HepG2 (cell line): ENCODE data around the gene SUPT4H1. TPM values are rescaled to one million over a fixed set of nuclear protein-coding genes. Genes with fewer than 3 reads are reported as not detected.

Experiments used
- ATAC-seq: fragments of 200-7000 bp; cut with Tn5 transposase; 3 replicates; pipeline ENCODE4 v1.9.1; 2020; ENCODE audit warnings: mild to moderate bottlenecking, moderate library complexity
- BruUV-seq: library from RNA; stranded (reverse); fragments of 400-500 nt; replicated peaks from 2 replicates; lab custom pipeline; 2021; lab: Mats Ljungman, UMichigan
- CTCF ChIA-PET: fragments of 300-600 bp; formaldehyde crosslinking; extraction: SDS; loops from one replicate; lab custom pipeline; 2021; ENCODE audit warnings: low total read pairs, inconsistent platforms, low intra/inter-chr PET ratio; lab: Yijun Ruan, JAX
- POLR2A ChIA-PET: fragments of 350-600 bp; sonication (Branson Sonifier 250); formaldehyde crosslinking; loops from one replicate; lab custom pipeline; 2020; ENCODE audit warnings: antibody characterized with exemption, inconsistent platforms; lab: Yijun Ruan, JAX
- DNase-seq: peaks from one replicate; pipeline ENCODE4 v3.0.0-alpha.2; 2015; ENCODE audit warnings: low spot score
- FAIRE-seq: peaks from 3 replicates; lab custom pipeline; 2011; peaks lifted over from hg19 to GRCh38; lab: Jason Lieb, UNC
- H2AFZ ChIP-seq: one replicate; pipeline ENCODE4 v1.6.1; 2011; ENCODE audit warnings: low read length, inconsistent platforms
- H3K27ac ChIP-seq: fragments of 300-600 bp; 3 replicates; pipeline ENCODE4 v1.8.0; 2011; ENCODE audit warnings: mixed run types, mild to moderate bottlenecking, mixed read lengths, low read length, inconsistent platforms; ENCODE audit not compliant: insufficient read depth; ENCODE audit errors: extremely low read length
- H3K27me3 ChIP-seq, 2 experiments: fragments of 200-600 bp in 1 of 2; 2 replicates in 1 of 2; 3 replicates in 1 of 2; pipeline versions ENCODE4 v1.6.0 to v1.8.0; 2011; ENCODE audit warnings: low read length in 2 of 2, mild to moderate bottlenecking in 2 of 2, moderate library complexity in 2 of 2, inconsistent platforms in 1 of 2; ENCODE audit not compliant: insufficient read depth in 2 of 2, control insufficient read depth in 1 of 2
- H3K36me3 ChIP-seq, 2 experiments: fragments of 200-600 bp in 1 of 2; replicated peaks in 1 of 2; 2 replicates in 1 of 2; 3 replicates in 1 of 2; pipeline versions ENCODE4 v1.5.1 to v1.8.0; 2011; ENCODE audit warnings: low read length in 2 of 2, inconsistent platforms in 1 of 2; ENCODE audit not compliant: insufficient read depth in 2 of 2, control insufficient read depth in 1 of 2
- H3K4me1 ChIP-seq: 2 replicates; pipeline ENCODE4 v1.5.1; 2012; ENCODE audit warnings: low read length, inconsistent platforms; ENCODE audit not compliant: insufficient read depth
- H3K4me2 ChIP-seq: 2 replicates; pipeline ENCODE4 v1.6.0; 2011; ENCODE audit warnings: low read depth, low read length, inconsistent platforms
- H3K4me3 ChIP-seq, 3 experiments: fragments of 200-600 bp in 1 of 3; sonication (generic), shearing (Covaris generic) in 1 of 3; replicated peaks in 1 of 3; 2 replicates each; pipeline ENCODE4 v1.5.1; 2011 to 2016; ENCODE audit warnings: low read length in 3 of 3, inconsistent platforms in 2 of 3, low read depth in 2 of 3, mild to moderate bottlenecking in 2 of 3, control low read depth in 1 of 3, mixed read lengths in 1 of 3; ENCODE audit not compliant: insufficient read depth in 1 of 3
- H3K79me2 ChIP-seq: one replicate; pipeline ENCODE4 v1.6.1; 2011; ENCODE audit warnings: low read length, inconsistent platforms; ENCODE audit not compliant: insufficient read depth
- H3K9ac ChIP-seq: 2 replicates; pipeline ENCODE4 v1.6.0; 2011; ENCODE audit warnings: mild to moderate bottlenecking, low read depth, low read length, inconsistent platforms; ENCODE audit not compliant: insufficient read depth
- H3K9me3 ChIP-seq: 2 replicates; pipeline ENCODE4 v1.5.1; 2012; ENCODE audit warnings: mild to moderate bottlenecking, low read length
- H4K20me1 ChIP-seq: 2 replicates; pipeline ENCODE4 v1.6.0; 2011; ENCODE audit warnings: inconsistent platforms, mild to moderate bottlenecking, low read length, moderate library complexity; ENCODE audit not compliant: insufficient read depth
- ARNTL ChIP-seq: sonication (generic); formaldehyde crosslinking; IDR thresholded peaks from 2 replicates; pipeline ENCODE4 v1.4.0; 2020; ENCODE audit warnings: mild to moderate bottlenecking, missing genetic modification reagents
- FOXO1 ChIP-seq: sonication (generic); formaldehyde crosslinking; IDR thresholded peaks from 2 replicates; pipeline ENCODE4 v1.4.0; 2020; ENCODE audit warnings: missing genetic modification reagents
- JDP2 ChIP-seq: sonication (generic); formaldehyde crosslinking; IDR thresholded peaks from 2 replicates; pipeline ENCODE4 v1.8.1; 2022; ENCODE audit warnings: missing genetic modification reagents, borderline replicate concordance
- KMT2B ChIP-seq: IDR thresholded peaks from 2 replicates; pipeline ENCODE4 v1.6.1; 2016; ENCODE audit warnings: missing genetic modification reagents, missing compliant biosample characterization
- LCORL ChIP-seq, 2 experiments: fragments of 450-650 bp in 1 of 2; sonication (generic) in 1 of 2; formaldehyde crosslinking in 1 of 2; IDR thresholded peaks; 2 replicates each; pipeline versions ENCODE4 v1.5.0 to v1.6.1; 2017 to 2020; ENCODE audit warnings: antibody characterized with exemption in 1 of 2, missing genetic modification reagents in 1 of 2
- SMC3 ChIP-seq: IDR thresholded peaks from 2 replicates; pipeline ENCODE4 v1.6.1; 2011; ENCODE audit warnings: low read length, improper control_type of control experiment
- SYNCRIP ChIP-seq: fragments of 200-400 bp; formaldehyde crosslinking; IDR thresholded peaks from 2 replicates; pipeline ENCODE4 v1.6.1; 2018; ENCODE audit warnings: mild to moderate bottlenecking, low read depth, low read length; ENCODE audit not compliant: insufficient read depth
- WGBS: methylation state at CpG from one replicate; pipeline ENCODE4 v1.1.6; 2017; ENCODE audit warnings: low lambda C conversion rate; 5-methylcytosine and 5-hydroxymethylcytosine counted together
- in situ Hi-C: cut with HindIII; loops from 2 replicates; pipeline ENCODE4 v1.10.0; 2017; ENCODE audit warnings: low pct_unique_long_range_greater_than_20kb; ENCODE audit not compliant: extremely low pct_ligation_motif_present
- intact Hi-C: fragments of 100-400 bp; cut with micrococcal nuclease; formaldehyde crosslinking; loops from one replicate; pipeline ENCODE4 v1.10.0; 2022; ENCODE audit not compliant: unreplicated experiment
- polyA plus RNA-seq, 8 experiments: library from polyadenylated mRNA; depleted of rRNA in 3 of 8; stranded (reverse) in 7 of 8; unstranded in 1 of 8; fragments of >200 nt; fragmentation: Illumina TruSeq in 4 of 8; extraction: Trizol in 4 of 8; gene quantifications; 2 replicates each; pipeline versions ENCODE4 v1.2.1 to v1.2.3, GENCODE V29; 2011 to 2016; ENCODE audit warnings: low read depth in 4 of 8, missing spikeins in 1 of 8, mixed read lengths in 1 of 8; ENCODE audit not compliant: insufficient read depth in 1 of 8
- total RNA-seq, 5 experiments: library from RNA; depleted of rRNA; stranded (reverse); fragments of >200 nt; fragmentation: Illumina TruSeq; extraction: Trizol; gene quantifications; 2 replicates each; pipeline ENCODE4 v1.2.3, GENCODE V29; 2016; ENCODE audit warnings: low read depth in 1 of 5
- TF ChIP-seq, protein P1 (sequence below): sonication (generic); formaldehyde crosslinking; IDR thresholded peaks from 2 replicates; pipeline ENCODE4 v1.4.0; 2020; ENCODE audit warnings: missing genetic modification reagents, borderline replicate concordance
- TF ChIP-seq, protein P2 (sequence below): sonication (generic); formaldehyde crosslinking; conservative IDR thresholded peaks from 2 replicates; pipeline ENCODE4 v1.4.0; 2020; ENCODE audit warnings: missing genetic modification reagents
- TF ChIP-seq, protein P3 (sequence below): sonication (generic); formaldehyde crosslinking; IDR thresholded peaks from 2 replicates; pipeline ENCODE4 v1.4.0; 2020; ENCODE audit warnings: mild to moderate bottlenecking, missing genetic modification reagents

SUPT4H1 gene
- total and polyA plus RNA-seq, 2 of the 13 experiments (the other 11 are each of a cell fraction or from before 2014, with no cell fraction given), result 155 to 244 TPM

DNA sequence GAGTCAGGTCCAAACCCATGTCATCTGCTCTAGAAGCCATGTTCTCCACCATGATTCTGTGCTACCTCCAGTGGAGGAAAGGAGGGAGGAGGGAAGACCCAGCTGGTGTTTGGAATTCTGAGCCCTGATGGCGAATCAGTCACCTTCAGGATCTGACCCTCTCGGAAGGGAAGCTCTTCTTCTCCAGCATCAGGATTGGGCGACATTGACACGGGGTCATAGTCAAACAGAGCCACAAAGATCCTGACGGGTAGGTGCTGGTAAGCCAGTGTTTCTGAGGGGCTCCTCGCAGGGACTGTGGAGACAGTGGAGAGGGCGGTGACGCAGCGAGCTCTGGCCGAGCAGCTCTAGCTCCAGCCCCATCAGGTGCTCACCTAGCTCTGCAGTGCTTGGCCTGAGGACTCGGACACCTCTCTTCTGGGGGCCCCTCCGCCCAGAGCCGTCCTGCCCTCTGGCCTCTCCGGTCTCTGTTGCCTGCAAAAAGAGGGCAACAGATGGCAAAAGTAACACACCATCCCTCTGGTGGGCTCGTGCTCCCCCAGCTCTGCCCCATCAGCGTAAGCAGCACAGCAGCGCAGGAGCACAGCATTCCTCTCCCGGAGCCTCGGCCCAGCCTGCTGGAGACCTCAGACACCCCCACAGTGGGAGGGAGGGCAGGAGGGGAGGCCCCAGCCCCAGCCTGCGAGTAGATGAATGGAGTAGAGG lies 44.4 kb downstream of the SUPT4H1 start:
- Histone ChIP-seq H3K4me3 (no peak overlapping the region), H3K27ac (no peak overlapping the region), H3K79me2 (no peaks in the 10 kb centered on the region), H3K4me2 (no peak overlapping the region; the same call in 1 of the 2 replicates), H3K9me3 (no peaks in the 10 kb centered on the region), H3K27me3 (peaks cover 30 to 90% of the 10 kb centered on the region in 2 experiments; a peak in 4 of 5 replicates), H3K9ac (no peak overlapping the region), H2AFZ (no peak overlapping the region), H3K4me1 (peaks cover 18% of the 10 kb centered on the region), H3K36me3 (no peaks in the 10 kb centered on the region), H4K20me1 (no peaks in the 10 kb centered on the region)
- DNase-seq, result no peak
- POLR2A ChIA-PET, result interaction anchor here (0.9 to 1.6 kb wide), 4 partner anchors 10 to 110 kb away, joined by 3 to 4 read pairs (median 3); partner anchors contain the start of gene RNF43
- ATAC-seq, result no peak
- no TSS peak for BruUV-seq
- WGBS, result 49% methylated on average over 10 of the region's 20 CpGs
- in situ Hi-C loops, result loop anchor here (5.0 kb wide), 1 partner anchor 140 kb away; no protein-coding TSS in a partner anchor
- CTCF ChIA-PET, result interaction anchor here (2.2 to 2.4 kb wide), 2 partner anchors 10 to 140 kb away, joined by 9 to 24 read pairs; no protein-coding TSS in a partner anchor
- no peak for FAIRE-seq
- intact Hi-C loops, result loop anchor here (2.0 kb wide), 1 partner anchor 139 kb away; no protein-coding TSS in a partner anchor
- TF ChIP-seq, protein P1, sequence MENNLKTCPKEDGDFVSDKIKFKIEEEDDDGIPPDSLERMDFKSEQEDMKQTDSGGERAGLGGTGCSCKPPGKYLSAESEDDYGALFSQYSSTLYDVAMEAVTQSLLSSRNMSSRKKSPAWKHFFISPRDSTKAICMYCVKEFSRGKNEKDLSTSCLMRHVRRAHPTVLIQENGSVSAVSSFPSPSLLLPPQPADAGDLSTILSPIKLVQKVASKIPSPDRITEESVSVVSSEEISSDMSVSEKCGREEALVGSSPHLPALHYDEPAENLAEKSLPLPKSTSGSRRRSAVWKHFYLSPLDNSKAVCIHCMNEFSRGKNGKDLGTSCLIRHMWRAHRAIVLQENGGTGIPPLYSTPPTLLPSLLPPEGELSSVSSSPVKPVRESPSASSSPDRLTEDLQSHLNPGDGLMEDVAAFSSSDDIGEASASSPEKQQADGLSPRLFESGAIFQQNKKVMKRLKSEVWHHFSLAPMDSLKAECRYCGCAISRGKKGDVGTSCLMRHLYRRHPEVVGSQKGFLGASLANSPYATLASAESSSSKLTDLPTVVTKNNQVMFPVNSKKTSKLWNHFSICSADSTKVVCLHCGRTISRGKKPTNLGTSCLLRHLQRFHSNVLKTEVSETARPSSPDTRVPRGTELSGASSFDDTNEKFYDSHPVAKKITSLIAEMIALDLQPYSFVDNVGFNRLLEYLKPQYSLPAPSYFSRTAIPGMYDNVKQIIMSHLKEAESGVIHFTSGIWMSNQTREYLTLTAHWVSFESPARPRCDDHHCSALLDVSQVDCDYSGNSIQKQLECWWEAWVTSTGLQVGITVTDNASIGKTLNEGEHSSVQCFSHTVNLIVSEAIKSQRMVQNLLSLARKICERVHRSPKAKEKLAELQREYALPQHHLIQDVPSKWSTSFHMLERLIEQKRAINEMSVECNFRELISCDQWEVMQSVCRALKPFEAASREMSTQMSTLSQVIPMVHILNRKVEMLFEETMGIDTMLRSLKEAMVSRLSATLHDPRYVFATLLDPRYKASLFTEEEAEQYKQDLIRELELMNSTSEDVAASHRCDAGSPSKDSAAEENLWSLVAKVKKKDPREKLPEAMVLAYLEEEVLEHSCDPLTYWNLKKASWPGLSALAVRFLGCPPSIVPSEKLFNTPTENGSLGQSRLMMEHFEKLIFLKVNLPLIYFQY (CRISPR knock-in tag), result no peak
- TF ChIP-seq, protein P2, sequence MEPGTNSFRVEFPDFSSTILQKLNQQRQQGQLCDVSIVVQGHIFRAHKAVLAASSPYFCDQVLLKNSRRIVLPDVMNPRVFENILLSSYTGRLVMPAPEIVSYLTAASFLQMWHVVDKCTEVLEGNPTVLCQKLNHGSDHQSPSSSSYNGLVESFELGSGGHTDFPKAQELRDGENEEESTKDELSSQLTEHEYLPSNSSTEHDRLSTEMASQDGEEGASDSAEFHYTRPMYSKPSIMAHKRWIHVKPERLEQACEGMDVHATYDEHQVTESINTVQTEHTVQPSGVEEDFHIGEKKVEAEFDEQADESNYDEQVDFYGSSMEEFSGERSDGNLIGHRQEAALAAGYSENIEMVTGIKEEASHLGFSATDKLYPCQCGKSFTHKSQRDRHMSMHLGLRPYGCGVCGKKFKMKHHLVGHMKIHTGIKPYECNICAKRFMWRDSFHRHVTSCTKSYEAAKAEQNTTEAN, result no peak
- TF ChIP-seq LCORL (IDR thresholded peaks at IDR 0.05) (no peak), LCORL (CRISPR knock-in tag; IDR thresholded peaks at IDR 0.05) (no peak), SMC3 (no peak), FOXO1 (CRISPR knock-in tag) (no peak), ARNTL (no peak), JDP2 (no peak), SYNCRIP (no peak), KMT2B (CRISPR knock-in tag) (no peak)
- TF ChIP-seq, protein P3, sequence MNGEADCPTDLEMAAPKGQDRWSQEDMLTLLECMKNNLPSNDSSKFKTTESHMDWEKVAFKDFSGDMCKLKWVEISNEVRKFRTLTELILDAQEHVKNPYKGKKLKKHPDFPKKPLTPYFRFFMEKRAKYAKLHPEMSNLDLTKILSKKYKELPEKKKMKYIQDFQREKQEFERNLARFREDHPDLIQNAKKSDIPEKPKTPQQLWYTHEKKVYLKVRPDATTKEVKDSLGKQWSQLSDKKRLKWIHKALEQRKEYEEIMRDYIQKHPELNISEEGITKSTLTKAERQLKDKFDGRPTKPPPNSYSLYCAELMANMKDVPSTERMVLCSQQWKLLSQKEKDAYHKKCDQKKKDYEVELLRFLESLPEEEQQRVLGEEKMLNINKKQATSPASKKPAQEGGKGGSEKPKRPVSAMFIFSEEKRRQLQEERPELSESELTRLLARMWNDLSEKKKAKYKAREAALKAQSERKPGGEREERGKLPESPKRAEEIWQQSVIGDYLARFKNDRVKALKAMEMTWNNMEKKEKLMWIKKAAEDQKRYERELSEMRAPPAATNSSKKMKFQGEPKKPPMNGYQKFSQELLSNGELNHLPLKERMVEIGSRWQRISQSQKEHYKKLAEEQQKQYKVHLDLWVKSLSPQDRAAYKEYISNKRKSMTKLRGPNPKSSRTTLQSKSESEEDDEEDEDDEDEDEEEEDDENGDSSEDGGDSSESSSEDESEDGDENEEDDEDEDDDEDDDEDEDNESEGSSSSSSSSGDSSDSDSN, result no peak
